Astrocyte of the spinal cord (primary cell): Measurements from ENCODE around the gene SALL1.

Source experiments
- DNase-seq: peaks from one replicate; pipeline ENCODE4 v3.0.0; 2011; ENCODE audit warnings: low read depth, low spot score
- H3K4me3 ChIP-seq: 2 replicates; pipeline ENCODE4 v1.5.1; 2011; ENCODE audit warnings: low read depth, mild to moderate bottlenecking, low read length, moderate library complexity
- in situ Hi-C: cut with HindIII; loops from 2 replicates; pipeline ENCODE4 v1.10.0; 2017; ENCODE audit warnings: low sequenced_read_pairs
- TF ChIP-seq, protein P1 (sequence below): IDR thresholded peaks from 2 replicates; pipeline ENCODE4 v1.5.1; 2012; ENCODE audit warnings: low read depth, mild to moderate bottlenecking, low read length, inconsistent platforms

The SALL1 gene

DNA sequence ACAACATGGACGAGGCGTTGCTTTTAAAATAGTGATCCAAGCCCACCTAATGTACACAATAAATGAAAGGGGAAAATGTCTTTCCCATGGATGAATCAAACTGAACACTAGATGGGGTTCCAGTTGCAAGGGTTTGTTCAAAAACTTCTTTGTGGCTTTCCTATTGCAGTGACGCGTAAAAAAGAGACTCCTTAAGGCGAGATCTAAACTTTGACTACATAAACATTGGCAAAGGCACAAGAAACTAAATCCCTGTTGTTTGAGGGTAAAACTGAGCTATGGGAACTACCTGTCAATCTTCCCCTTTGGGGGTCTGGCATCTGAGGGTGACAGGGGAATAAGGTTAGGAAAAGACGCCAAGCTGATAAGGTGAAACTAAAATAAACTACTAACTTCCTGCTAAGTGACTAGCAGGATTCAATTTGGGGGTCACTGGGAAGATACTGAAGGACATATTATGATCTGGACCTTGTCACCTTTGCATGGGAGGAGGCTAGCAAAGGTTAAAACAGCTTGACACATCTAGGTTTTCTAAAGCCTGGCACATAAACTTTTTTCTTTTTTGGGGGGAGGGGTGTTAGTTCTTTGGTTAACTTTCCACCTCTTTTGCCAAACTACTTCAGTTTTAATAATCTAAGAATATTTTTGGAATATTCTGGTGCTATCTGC is 4.7 kb downstream of the SALL1 start:
- TF ChIP-seq, protein P1, sequence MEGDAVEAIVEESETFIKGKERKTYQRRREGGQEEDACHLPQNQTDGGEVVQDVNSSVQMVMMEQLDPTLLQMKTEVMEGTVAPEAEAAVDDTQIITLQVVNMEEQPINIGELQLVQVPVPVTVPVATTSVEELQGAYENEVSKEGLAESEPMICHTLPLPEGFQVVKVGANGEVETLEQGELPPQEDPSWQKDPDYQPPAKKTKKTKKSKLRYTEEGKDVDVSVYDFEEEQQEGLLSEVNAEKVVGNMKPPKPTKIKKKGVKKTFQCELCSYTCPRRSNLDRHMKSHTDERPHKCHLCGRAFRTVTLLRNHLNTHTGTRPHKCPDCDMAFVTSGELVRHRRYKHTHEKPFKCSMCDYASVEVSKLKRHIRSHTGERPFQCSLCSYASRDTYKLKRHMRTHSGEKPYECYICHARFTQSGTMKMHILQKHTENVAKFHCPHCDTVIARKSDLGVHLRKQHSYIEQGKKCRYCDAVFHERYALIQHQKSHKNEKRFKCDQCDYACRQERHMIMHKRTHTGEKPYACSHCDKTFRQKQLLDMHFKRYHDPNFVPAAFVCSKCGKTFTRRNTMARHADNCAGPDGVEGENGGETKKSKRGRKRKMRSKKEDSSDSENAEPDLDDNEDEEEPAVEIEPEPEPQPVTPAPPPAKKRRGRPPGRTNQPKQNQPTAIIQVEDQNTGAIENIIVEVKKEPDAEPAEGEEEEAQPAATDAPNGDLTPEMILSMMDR: peak; percentile 59
- in situ Hi-C loops: loop anchor here (25.0 kb wide), 1 partner anchor 616 kb away; no protein-coding TSS in a partner anchor
- peak; percentile 77 for DNase-seq
- peak overlapping the region; percentile 16 for H3K4me3 ChIP-seq

DNA sequence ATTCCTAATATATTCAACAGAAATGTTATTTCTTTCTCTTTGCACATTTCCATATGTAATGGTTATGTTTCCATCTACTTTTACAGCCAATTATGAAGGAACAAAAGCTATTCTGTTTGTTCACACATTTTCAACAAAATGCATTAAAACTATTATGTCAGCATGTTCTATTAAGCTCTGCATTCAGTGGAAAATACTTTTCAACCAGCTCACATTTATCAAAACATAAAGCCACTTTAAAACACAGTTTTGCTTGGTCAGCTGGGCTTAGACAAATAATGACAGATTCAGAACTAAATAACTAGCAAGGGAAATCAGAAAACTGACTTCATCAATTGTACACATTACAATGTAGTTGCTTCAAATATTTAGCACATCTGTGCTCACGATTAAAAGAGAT is 6.9 kb downstream of the SALL1 start:
- H3K4me3 ChIP-seq: no peak overlapping the region
- TF ChIP-seq, protein P1: no peak
- in situ Hi-C loops: loop anchor here (25.0 kb wide), 1 partner anchor 618 kb away; no protein-coding TSS in a partner anchor
- peak; percentile 45 for DNase-seq

DNA sequence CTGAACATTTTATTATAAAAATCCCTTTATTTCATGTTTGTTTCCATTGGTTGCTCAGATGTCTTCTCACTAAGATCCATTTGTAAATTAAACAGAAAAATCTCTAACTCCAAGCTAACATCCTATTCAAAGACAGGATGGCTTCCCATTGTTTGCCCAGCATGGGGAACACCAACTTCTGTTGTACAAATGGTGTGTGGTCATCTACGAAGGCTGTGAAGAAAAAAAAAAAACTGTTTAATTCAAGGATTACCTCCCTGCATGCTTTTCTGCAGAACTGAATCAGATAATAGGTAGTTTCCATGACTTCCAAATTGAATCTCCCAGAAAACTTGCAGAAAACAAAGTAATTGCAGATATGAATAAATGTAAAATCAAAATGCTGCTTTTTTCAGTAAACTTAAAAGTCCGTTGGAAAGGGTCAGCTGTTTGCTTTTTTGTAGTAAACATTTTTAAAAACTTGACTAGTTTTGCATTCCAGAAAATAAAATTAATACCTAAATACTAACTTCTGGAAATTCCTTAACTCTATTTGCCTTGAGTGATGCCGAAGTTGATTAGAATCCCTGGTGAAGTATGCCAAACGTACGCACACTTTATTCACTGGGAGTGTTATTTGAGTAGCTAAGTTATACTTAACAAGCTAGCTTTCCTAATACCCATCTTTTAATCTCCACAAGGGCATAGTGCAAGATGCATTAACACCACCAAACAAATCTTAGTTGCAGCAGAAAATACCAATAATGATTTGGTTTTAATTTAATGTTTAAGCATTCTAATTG is 7.7 kb downstream of the SALL1 start:
- peak; percentile 39 for DNase-seq
- in situ Hi-C loops: loop anchor here (25.0 kb wide), 1 partner anchor 619 kb away; no protein-coding TSS in a partner anchor
- H3K4me3 ChIP-seq: no peak overlapping the region
- TF ChIP-seq, protein P1: no peak

DNA sequence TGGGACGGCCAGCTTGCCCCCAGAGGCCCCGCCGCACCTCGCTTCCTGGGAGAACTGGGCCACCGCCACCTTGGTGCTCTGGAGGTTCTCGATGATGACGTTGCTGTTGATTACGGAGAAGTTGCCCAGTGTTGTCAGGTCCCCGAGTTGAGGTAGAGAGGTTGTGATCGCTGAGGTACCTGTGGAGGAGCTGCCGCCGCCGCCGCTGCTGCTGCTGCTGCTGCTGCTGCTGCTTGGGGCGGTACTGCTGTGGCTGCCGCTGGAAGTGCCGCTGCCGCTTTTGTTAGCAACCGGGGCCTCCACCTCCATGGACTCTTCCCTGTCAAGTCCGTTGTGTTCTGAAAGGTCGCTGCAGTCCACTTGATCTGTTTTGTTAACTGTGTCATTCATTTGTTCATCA is 9.5 kb downstream of the SALL1 start:
- H3K4me3 ChIP-seq: no peak overlapping the region
- no peak for DNase-seq
- TF ChIP-seq, protein P1: no peak
- in situ Hi-C loops: loop anchor here (25.0 kb wide), 1 partner anchor 621 kb away; no protein-coding TSS in a partner anchor

DNA sequence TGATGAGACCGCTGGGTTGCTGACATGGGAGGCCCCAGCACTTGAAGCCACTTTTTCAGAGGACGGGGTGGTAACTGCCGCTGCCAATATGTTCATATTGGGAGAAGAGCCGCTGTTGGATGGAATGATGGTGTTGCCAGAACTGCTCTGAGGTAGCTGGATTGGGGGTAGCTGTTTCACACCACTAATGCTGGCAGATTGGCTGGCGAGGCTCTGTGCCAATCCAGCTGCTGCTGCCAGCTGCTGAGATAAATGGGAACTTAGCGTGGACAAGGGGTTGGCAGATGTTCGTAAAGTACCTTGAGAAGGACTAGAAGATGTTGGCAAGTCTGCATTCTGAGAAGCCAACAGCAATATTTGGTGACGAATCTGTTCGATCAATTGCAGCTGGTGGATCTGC is 10.0 kb downstream of the SALL1 start:
- in situ Hi-C loops: loop anchor here (25.0 kb wide), 1 partner anchor 621 kb away; no protein-coding TSS in a partner anchor
- TF ChIP-seq, protein P1: no peak
- no peak overlapping the region for H3K4me3 ChIP-seq
- DNase-seq: no peak

DNA sequence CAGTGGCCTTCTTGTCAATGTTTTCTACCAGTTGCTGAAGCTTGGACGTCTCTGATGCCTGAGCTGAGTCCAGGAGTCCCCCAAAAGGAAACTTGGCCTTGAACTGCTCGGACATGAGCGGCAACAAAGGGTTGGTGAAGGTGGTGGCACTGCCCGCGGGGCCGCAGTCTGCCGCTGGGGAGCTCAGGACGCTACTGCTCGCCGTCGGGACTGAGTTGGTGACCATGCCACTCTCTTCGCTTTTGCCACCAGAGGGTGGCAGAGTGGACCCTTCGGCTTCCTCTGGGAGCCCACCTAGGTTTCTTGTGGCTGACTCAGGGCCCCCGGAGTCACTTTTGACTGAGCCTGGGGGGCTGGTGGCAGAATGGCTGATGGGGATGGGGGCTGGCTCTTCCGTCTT is 11.0 kb downstream of the SALL1 start:
- TF ChIP-seq, protein P1: no peak
- in situ Hi-C loops: loop anchor here (25.0 kb wide), 1 partner anchor 622 kb away; no protein-coding TSS in a partner anchor
- H3K4me3 ChIP-seq: no peak overlapping the region
- DNase-seq: no peak
